ENCODE data around the gene DNAJC8.

DNAJC8 gene

DNA sequence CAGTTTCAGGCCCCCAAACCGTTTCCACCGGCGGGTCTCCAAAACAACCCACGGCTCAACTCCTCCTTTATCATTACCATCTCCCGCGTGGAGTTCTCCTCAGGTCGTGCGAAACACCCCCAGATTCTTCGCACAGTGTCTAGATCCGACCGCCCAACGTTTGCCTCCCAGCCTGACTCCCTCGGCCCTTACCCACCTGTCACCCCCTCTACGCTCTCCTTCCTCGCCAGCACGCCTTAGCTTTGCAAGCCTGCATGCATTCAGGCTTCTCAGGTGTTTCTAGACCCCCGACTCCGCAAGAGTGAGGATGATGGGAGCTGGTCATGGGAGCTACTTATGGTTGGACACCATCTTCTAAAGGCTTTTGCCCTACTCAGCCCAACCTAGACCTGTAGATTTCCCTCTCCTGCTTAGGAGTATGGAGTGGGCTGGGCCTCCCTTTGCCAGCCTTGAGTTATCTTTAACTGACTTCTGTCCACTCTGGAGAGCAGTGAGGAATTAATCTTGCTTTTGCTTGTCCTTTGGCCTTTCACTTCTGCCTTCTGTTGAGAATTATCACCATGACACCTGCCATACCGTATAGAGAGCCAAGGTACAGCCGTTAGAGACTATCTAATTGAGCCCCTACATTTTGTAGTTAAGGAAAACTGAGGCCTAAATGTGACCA, 4.0 kb upstream of the DNAJC8 start:
- in situ Hi-C loops (cut with HindIII; ENCODE audit: low sequenced_read_pairs) = no loop called here
- TF ChIP-seq, protein P1, sequence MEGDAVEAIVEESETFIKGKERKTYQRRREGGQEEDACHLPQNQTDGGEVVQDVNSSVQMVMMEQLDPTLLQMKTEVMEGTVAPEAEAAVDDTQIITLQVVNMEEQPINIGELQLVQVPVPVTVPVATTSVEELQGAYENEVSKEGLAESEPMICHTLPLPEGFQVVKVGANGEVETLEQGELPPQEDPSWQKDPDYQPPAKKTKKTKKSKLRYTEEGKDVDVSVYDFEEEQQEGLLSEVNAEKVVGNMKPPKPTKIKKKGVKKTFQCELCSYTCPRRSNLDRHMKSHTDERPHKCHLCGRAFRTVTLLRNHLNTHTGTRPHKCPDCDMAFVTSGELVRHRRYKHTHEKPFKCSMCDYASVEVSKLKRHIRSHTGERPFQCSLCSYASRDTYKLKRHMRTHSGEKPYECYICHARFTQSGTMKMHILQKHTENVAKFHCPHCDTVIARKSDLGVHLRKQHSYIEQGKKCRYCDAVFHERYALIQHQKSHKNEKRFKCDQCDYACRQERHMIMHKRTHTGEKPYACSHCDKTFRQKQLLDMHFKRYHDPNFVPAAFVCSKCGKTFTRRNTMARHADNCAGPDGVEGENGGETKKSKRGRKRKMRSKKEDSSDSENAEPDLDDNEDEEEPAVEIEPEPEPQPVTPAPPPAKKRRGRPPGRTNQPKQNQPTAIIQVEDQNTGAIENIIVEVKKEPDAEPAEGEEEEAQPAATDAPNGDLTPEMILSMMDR (IDR thresholded peaks at IDR 0.05; ENCODE audit: low read depth, low read length, missing control alignments) = no peak
- H3K4me3 ChIP-seq (ENCODE audit: low read depth, low read length) = peak overlapping the region; percentile 82
- DNase-seq (ENCODE audit: low read depth) = no peak

DNA sequence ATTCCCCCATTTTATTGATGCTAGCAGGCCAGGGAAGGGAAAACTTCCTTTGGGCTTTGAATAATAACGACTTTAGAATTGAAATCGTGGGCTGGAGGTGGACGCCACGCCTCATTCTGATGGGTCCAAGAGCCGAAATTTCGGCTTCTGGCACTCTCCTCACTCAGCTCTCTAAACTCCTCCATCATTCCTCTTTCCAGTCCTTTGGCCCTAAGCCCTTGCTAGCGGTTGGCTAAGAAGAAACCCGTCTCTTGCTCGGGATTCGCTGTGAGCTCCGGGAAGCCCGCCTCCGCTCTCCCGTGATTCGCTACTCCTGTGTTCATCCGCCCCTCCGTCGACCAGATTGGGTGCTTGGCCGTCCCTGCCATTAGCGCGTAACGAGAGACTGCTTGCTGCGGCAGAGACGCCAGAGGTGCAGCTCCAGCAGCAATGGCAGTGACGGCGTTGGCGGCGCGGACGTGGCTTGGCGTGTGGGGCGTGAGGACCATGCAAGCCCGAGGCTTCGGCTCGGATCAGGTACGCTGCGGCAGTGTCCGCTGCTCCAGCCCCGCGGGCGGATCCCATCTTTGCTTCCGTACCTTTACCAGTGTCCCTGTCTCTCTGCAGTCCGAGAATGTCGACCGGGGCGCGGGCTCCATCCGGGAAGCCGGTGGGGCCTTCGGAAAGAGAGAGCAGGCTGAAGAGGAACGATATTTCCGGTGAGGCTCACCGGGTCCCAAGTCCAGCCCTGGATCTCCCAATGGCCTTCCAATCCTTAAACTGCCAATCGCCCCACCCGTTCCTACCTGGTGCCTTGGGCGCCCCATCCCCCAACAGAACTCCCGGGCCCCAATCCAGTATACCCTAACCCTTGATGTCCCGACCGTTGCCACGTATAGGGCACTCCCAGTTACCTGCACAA, 3.2 kb upstream of the DNAJC8 start, which contains the start of gene ATP5IF1:
Gene ATP5IF1 (plus strand): TSS at position 370 of the 901 bp plus-strand sequence. CDS start 60 bp downstream, at position 430.
- TF ChIP-seq, protein P1 (IDR thresholded peaks at IDR 0.05; ENCODE audit: low read depth, low read length, missing control alignments) = no peak
- DNase-seq (ENCODE audit: low read depth) = peak; percentile 96
- peak within 1 kb of the TSS; percentile 82 for H3K4me3 ChIP-seq (ENCODE audit: low read depth, low read length)
- in situ Hi-C loops (cut with HindIII; ENCODE audit: low sequenced_read_pairs) = no loop called here

DNA sequence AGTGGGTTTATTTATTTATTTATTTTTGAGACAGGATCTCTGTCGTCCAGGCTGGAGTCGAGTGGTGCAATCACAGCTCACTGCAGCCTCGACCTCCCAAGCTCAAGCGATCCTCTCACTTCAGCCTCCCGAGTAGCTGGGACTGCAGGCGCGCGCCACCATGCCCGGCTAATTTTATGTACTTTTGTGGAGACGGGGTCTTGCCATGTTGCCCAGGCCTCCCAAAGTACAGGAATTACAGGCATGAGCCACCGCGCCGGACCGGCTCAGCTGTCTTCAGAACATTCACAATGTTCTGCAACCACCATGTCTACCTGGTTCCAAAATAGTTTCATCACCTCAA, 406 bp upstream of the DNAJC8 start:
- in situ Hi-C loops (cut with HindIII; ENCODE audit: low sequenced_read_pairs) = no loop called here
- TF ChIP-seq, protein P1 (IDR thresholded peaks at IDR 0.05; ENCODE audit: low read depth, low read length, missing control alignments) = no peak
- no peak for DNase-seq (ENCODE audit: low read depth)
- H3K4me3 ChIP-seq (ENCODE audit: low read depth, low read length) = peak overlapping the region; percentile 99

DNA sequence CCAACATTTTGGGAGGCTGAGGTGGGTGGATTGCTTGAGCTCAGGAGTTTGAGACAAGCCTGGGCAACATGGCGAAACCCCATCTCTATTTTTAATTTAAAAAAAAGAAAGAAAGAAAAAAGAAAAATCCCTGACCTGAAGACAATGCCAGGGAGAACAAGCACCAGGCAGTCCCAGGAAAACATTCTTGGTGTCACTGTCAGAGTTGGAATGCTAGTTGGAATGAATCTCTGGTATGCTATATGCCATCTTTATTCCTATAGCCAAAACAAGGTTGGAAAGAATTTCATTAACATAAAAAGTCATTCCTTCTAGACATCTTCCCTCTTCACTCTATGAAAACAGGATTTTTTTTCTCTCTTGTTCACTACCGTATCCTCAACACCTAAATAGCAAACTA, 2.8 kb downstream of the DNAJC8 start:
- TF ChIP-seq, protein P1 (IDR thresholded peaks at IDR 0.05; ENCODE audit: low read depth, low read length, missing control alignments) = no peak
- no peak overlapping the region for H3K4me3 ChIP-seq (ENCODE audit: low read depth, low read length)
- in situ Hi-C loops (cut with HindIII; ENCODE audit: low sequenced_read_pairs) = no loop called here
- DNase-seq (ENCODE audit: low read depth) = no peak

DNA sequence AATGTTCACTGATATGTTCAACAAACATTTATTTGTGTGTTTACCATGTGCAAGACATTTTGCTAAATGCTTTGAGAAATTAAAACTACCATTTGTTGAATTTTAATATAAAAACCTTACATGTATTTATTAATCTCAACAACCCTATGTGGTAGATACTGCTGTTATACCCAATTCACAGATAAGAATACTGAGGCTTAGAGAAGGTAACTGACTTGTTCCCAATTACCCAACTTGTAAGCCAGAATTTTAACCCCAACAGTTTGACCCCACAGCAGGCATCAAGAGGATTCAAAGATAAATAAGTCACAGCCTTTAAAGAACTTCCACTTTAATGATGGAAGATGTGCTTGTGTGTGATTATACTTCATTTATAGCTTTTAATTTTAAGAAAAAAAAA, 3.7 kb downstream of the DNAJC8 start:
- H3K4me3 ChIP-seq (ENCODE audit: low read depth, low read length) = no peak overlapping the region
- TF ChIP-seq, protein P1 (IDR thresholded peaks at IDR 0.05; ENCODE audit: low read depth, low read length, missing control alignments) = no peak
- in situ Hi-C loops (cut with HindIII; ENCODE audit: low sequenced_read_pairs) = no loop called here
- no peak for DNase-seq (ENCODE audit: low read depth)

DNA sequence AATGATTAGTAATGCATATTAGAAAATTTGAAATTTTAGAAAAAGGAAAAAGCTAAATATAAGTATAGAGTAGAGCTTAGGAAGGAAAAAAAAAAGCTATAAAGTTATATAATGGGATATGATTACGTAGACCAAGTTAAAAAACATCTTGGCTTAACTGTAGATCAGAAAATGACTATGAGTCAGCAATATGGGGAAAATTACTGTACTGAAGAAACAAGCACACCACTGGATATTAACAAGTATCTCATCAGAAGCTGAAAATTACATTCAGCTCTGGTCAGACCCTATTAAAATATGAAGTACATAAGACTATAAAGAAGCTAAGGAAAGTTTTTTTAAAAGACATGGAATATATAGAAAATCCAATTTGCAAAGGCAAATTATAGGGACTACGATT, 19.5 kb downstream of the DNAJC8 start:
- TF ChIP-seq, protein P1 (IDR thresholded peaks at IDR 0.05; ENCODE audit: low read depth, low read length, missing control alignments) = no peak
- DNase-seq (ENCODE audit: low read depth) = no peak
- no peak overlapping the region for H3K4me3 ChIP-seq (ENCODE audit: low read depth, low read length)
- in situ Hi-C loops (cut with HindIII; ENCODE audit: low sequenced_read_pairs) = no loop called here

Data from astrocyte of the cerebellum (primary cell).